SK-N-SH (cell line): ENCODE data around the gene VIL1. TPM values are rescaled to one million over a fixed set of nuclear protein-coding genes. Genes with fewer than 3 reads are reported as not detected.

Experiments
- CTCF ChIA-PET: fragments of 300-600, 350-600 bp; formaldehyde crosslinking; extraction: SDS; loops from one replicate; lab custom pipeline; 2021; lab: Yijun Ruan, JAX
- POLR2A ChIA-PET: fragments of 350-600 bp; sonication (Branson Sonifier 250); formaldehyde crosslinking; extraction: SDS; loops from one replicate; lab custom pipeline; 2020; ENCODE audit warnings: antibody characterized with exemption, inconsistent platforms; lab: Yijun Ruan, JAX
- DNase-seq: peaks from one replicate; pipeline ENCODE4 v3.0.0; 2012
- H2AFZ ChIP-seq: fragments of 200-600 bp; sonication (generic); 2 replicates; pipeline ENCODE4 v1.8.1; 2016; ENCODE audit warnings: antibody characterized with exemption, mild to moderate bottlenecking, low read depth
- H3F3A ChIP-seq: fragments of 200-600 bp; sonication (generic); replicated peaks from 2 replicates; pipeline ENCODE3; 2016; ENCODE audit warnings: antibody characterized with exemption, mild to moderate bottlenecking; ENCODE audit not compliant: insufficient read depth
- H3K27ac ChIP-seq, 2 experiments: fragments of 200-500 bp in 1 of 2; fragments of 200-600 bp in 1 of 2; sonication (Bioruptor generic) in 1 of 2; sonication (generic), shearing (Covaris generic) in 1 of 2; 2 replicates each; pipeline versions ENCODE4 v1.5.1 to v1.6.1; 2014 to 2016; ENCODE audit warnings: low read depth in 2 of 2, inconsistent platforms in 1 of 2, low read length in 1 of 2, mild to moderate bottlenecking in 1 of 2, mixed read lengths in 1 of 2
- H3K27me3 ChIP-seq: fragments of 200-600 bp; sonication (generic), shearing (Covaris generic); 2 replicates; pipeline ENCODE4 v1.6.1; 2016; ENCODE audit warnings: mixed run types; ENCODE audit not compliant: insufficient read depth
- H3K36me3 ChIP-seq, 2 experiments: fragments of 200-500 bp in 1 of 2; fragments of 200-600 bp in 1 of 2; sonication (Bioruptor generic) in 1 of 2; sonication (generic) in 1 of 2; replicated peaks in 1 of 2; 2 replicates each; pipeline versions ENCODE3 to v1.5.1; 2014 to 2016; ENCODE audit warnings: low read length in 1 of 2, mild to moderate bottlenecking in 1 of 2; ENCODE audit not compliant: insufficient read depth in 2 of 2, control insufficient read depth in 1 of 2
- H3K4me1 ChIP-seq, 2 experiments: fragments of 200-500 bp in 1 of 2; fragments of 200-600 bp in 1 of 2; sonication (Bioruptor generic) in 1 of 2; sonication (generic), shearing (Covaris generic) in 1 of 2; 2 replicates each; pipeline versions ENCODE4 v1.5.1 to v1.6.1; 2014 to 2016; ENCODE audit warnings: low read depth in 1 of 2, low read length in 1 of 2, mixed run types in 1 of 2; ENCODE audit not compliant: insufficient read depth in 2 of 2, control insufficient read depth in 1 of 2
- H3K4me2 ChIP-seq: fragments of 200-600 bp; sonication (generic), shearing (Covaris generic); 2 replicates; pipeline ENCODE4 v1.6.1; 2017; ENCODE audit warnings: mixed run types
- H3K4me3 ChIP-seq, 2 experiments: fragments of 200-500 bp in 1 of 2; fragments of 200-600 bp in 1 of 2; sonication (Bioruptor generic) in 1 of 2; sonication (generic), shearing (Covaris generic) in 1 of 2; 2 replicates each; pipeline versions ENCODE4 v1.5.1 to v1.8.1; 2014 to 2016; ENCODE audit warnings: low read depth in 2 of 2, inconsistent platforms in 1 of 2, low read length in 1 of 2, mild to moderate bottlenecking in 1 of 2, mixed read lengths in 1 of 2, moderate library complexity in 1 of 2
- H3K79me2 ChIP-seq: fragments of 200-600 bp; sonication (generic); 2 replicates; pipeline ENCODE4 v1.8.1; 2017; ENCODE audit warnings: mild to moderate bottlenecking; ENCODE audit not compliant: insufficient read depth
- H3K9ac ChIP-seq: fragments of 200-600 bp; sonication (generic); 2 replicates; pipeline ENCODE4 v1.6.1; 2017; ENCODE audit warnings: mixed run types
- H3K9me2 ChIP-seq: fragments of 200-600 bp; sonication (generic); 2 replicates; pipeline ENCODE4 v1.6.1; 2017; ENCODE audit warnings: mixed run types
- H3K9me3 ChIP-seq: fragments of 200-600 bp; sonication (generic); 2 replicates; pipeline ENCODE4 v1.6.1; 2017; ENCODE audit warnings: mixed run types, mild to moderate bottlenecking, moderate library complexity
- H4K20me1 ChIP-seq: fragments of 200-600 bp; sonication (generic); 2 replicates; pipeline ENCODE4 v1.6.1; 2017; ENCODE audit warnings: mild to moderate bottlenecking, mixed run types; ENCODE audit not compliant: insufficient read depth
- ELF1 ChIP-seq: IDR thresholded peaks from 2 replicates; pipeline ENCODE4 v1.4.0; 2012
- FOXJ3 ChIP-seq: sonication (generic); formaldehyde crosslinking; IDR thresholded peaks from 2 replicates; pipeline ENCODE4 v1.5.1; 2020; ENCODE audit warnings: mild to moderate bottlenecking, missing genetic modification reagents
- FOXM1 ChIP-seq: IDR thresholded peaks from 2 replicates; pipeline ENCODE4 v1.4.0; 2012; ENCODE audit warnings: low read depth, mild to moderate bottlenecking
- GATA2 ChIP-seq: sonication (generic); formaldehyde crosslinking; IDR thresholded peaks from 2 replicates; pipeline ENCODE4 v1.5.0; 2020; ENCODE audit warnings: mild to moderate bottlenecking, missing genetic modification reagents
- MXI1 ChIP-seq: IDR thresholded peaks from 2 replicates; pipeline ENCODE4 v1.6.1; 2012; ENCODE audit warnings: mild to moderate bottlenecking, low read depth, low read length, improper control_type of control experiment
- NFIC ChIP-seq: IDR thresholded peaks from 2 replicates; pipeline ENCODE4 v1.4.0; 2012; ENCODE audit warnings: borderline replicate concordance
- POLR2AphosphoS5 ChIP-seq: IDR thresholded peaks from 2 replicates; pipeline ENCODE4 v1.6.1; 2012; ENCODE audit warnings: low read depth, low read length
- RAD21 ChIP-seq: IDR thresholded peaks from 2 replicates; pipeline ENCODE4 v1.6.1; 2012; ENCODE audit warnings: mild to moderate bottlenecking, low read length
- SIN3A ChIP-seq: IDR thresholded peaks from 2 replicates; pipeline ENCODE4 v1.6.1; 2012; ENCODE audit warnings: low read depth, mild to moderate bottlenecking, low read length, moderate library complexity, borderline replicate concordance
- TCF12 ChIP-seq: IDR thresholded peaks from 2 replicates; pipeline ENCODE4 v1.4.0; 2012
- YY1 ChIP-seq: IDR thresholded peaks from 2 replicates; pipeline ENCODE4 v1.4.0; 2012; ENCODE audit warnings: low read depth, mild to moderate bottlenecking
- ZBTB33 ChIP-seq: IDR thresholded peaks from 2 replicates; pipeline ENCODE4 v1.4.0; 2012; ENCODE audit warnings: low read depth, borderline replicate concordance
- WGBS: methylation state at CpG from one replicate; pipeline ENCODE4 v1.1.6; 2017; ENCODE audit warnings: low lambda C conversion rate; 5-methylcytosine and 5-hydroxymethylcytosine counted together
- polyA plus RNA-seq, 3 experiments: library from polyadenylated mRNA; depleted of rRNA; stranded (reverse); fragments of >200 nt; gene quantifications; 2 replicates each; pipeline ENCODE4 v1.2.3, GENCODE V29; 2012
- TF ChIP-seq, protein P1 (sequence below): fragments of 150-350 bp; IDR thresholded peaks from 2 replicates; pipeline ENCODE4 v1.6.1; 2017; ENCODE audit warnings: antibody characterized with exemption, low read length, low read depth, borderline replicate concordance

Gene VIL1
- polyA plus RNA-seq, 1 of the 3 experiments (the other 2 are of a cell fraction), result under 0.01 TPM

- Histone ChIP-seq H3F3A (peaks cover 5% of the 10 kb centered on the region), H3K4me1 (no peaks in the 10 kb centered on the region), H3K9ac (no peak overlapping the region), H3K79me2 (no peaks in the 10 kb centered on the region), H4K20me1 (no peaks in the 10 kb centered on the region), H3K9me2 (no peaks in the 10 kb centered on the region)
- ChIA-PET POLR2A (no interaction called here), CTCF (no interaction called here)
- DNase-seq, result no peak
- TF ChIP-seq YY1, result no peak
- no peak for TF ChIP-seq FOXJ3 (CRISPR knock-in tag)
- TF ChIP-seq ELF1, result no peak
- no peak for TF ChIP-seq MXI1
- TF ChIP-seq, all 33 proteins: peak for 0
- H3K9me3 ChIP-seq, result no peaks in the 10 kb centered on the region
- no peak overlapping the region for H2AFZ ChIP-seq
- 91% methylated on average over 4 of the region's 4 CpGs for WGBS
- no peak overlapping the region for H3K4me3 ChIP-seq
- H3K36me3 ChIP-seq, result no peaks in the 10 kb centered on the region
- no peak overlapping the region for H3K4me2 ChIP-seq
- no peak overlapping the region; a peak in 1 of 4 replicates for H3K27ac ChIP-seq
- H3K27me3 ChIP-seq, result no peaks in the 10 kb centered on the region
Measured at GRCh38 chr2:218374795-218375194, 44.1 kb upstream of the VIL1 start.

GRCh38 chr2:218375212-218375611 lies 43.7 kb upstream of the VIL1 start:
- no peaks in the 10 kb centered on the region for H3K27me3 ChIP-seq
- H3K4me2 ChIP-seq, result 0 out of 2 replicates have a peak overlapping the region, but pooled peaks have one; percentile 37
- H3K4me1 ChIP-seq, result no peaks in the 10 kb centered on the region
- H3K79me2 ChIP-seq, result no peaks in the 10 kb centered on the region
- CTCF ChIA-PET, result no interaction called here
- no peak for DNase-seq
- H3K27ac ChIP-seq, result no peak overlapping the region; a peak in 1 of 4 replicates
- TF ChIP-seq SIN3A, result 0 out of 2 replicates have a peak, but pooled peaks have one; percentile 22
- TF ChIP-seq ZBTB33, result no peak
- no peak for TF ChIP-seq RAD21
- TF ChIP-seq NFIC, result peak; percentile 40; the same call in 1 of the 2 replicates
- TF ChIP-seq ELF1, result no peak
- TF ChIP-seq TCF12, result peak; percentile 75
- 0 out of 2 replicates have a peak, but pooled peaks have one; percentile 30 for TF ChIP-seq POLR2AphosphoS5
- TF ChIP-seq, protein P1, sequence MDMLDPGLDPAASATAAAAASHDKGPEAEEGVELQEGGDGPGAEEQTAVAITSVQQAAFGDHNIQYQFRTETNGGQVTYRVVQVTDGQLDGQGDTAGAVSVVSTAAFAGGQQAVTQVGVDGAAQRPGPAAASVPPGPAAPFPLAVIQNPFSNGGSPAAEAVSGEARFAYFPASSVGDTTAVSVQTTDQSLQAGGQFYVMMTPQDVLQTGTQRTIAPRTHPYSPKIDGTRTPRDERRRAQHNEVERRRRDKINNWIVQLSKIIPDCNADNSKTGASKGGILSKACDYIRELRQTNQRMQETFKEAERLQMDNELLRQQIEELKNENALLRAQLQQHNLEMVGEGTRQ, result no peak
- TF ChIP-seq GATA2 (CRISPR knock-in tag), result no peak
- no peak for TF ChIP-seq FOXM1
- no peaks in the 10 kb centered on the region for H3K36me3 ChIP-seq
- no peak overlapping the region for H2AFZ ChIP-seq
- H3K9ac ChIP-seq, result no peak overlapping the region
- no peak overlapping the region for H3K4me3 ChIP-seq
- POLR2A ChIA-PET, result no interaction called here
- no peaks in the 10 kb centered on the region for H4K20me1 ChIP-seq
- peaks cover 5% of the 10 kb centered on the region for H3F3A ChIP-seq
- 8% methylated on average over 2 of the region's 2 CpGs for WGBS
- no peaks in the 10 kb centered on the region for H3K9me2 ChIP-seq
- H3K9me3 ChIP-seq, result no peaks in the 10 kb centered on the region
